HUES48 (cell line): ENCODE data around the gene CNN1.
"Not testable (repeated sequence)": the region's sequence is repeated elsewhere in the genome, so short reads cannot be mapped to it uniquely, and the experiment has no call there.

Experiments
- H3K27ac ChIP-seq: one replicate; pipeline ENCODE4 v1.7.0; 2013; ENCODE audit warnings: low read depth, low read length, inconsistent platforms
- H3K27me3 ChIP-seq: 2 replicates; pipeline ENCODE4 v1.6.1; 2013; ENCODE audit warnings: mild to moderate bottlenecking, low read length; ENCODE audit not compliant: control insufficient read depth, insufficient read depth
- H3K36me3 ChIP-seq: 2 replicates; pipeline ENCODE4 v1.6.1; 2013; ENCODE audit warnings: low read length; ENCODE audit not compliant: control insufficient read depth, insufficient read depth
- H3K4me1 ChIP-seq: 2 replicates; pipeline ENCODE4 v1.6.1; 2013; ENCODE audit warnings: mild to moderate bottlenecking, low read length; ENCODE audit not compliant: control insufficient read depth, insufficient read depth
- H3K4me3 ChIP-seq: 2 replicates; pipeline ENCODE4 v1.5.1; 2013; ENCODE audit warnings: mild to moderate bottlenecking, low read depth, low read length
- H3K9ac ChIP-seq: 2 replicates; pipeline ENCODE4 v1.6.1; 2013; ENCODE audit warnings: mild to moderate bottlenecking, low read depth, low read length, moderate library complexity
- H3K9me3 ChIP-seq: 2 replicates; pipeline ENCODE4 v1.6.1; 2013; ENCODE audit warnings: low read length; ENCODE audit not compliant: control insufficient read depth, insufficient read depth

The CNN1 gene

GRCh38 chr19:11587975-11588631, 49.5 kb downstream of the CNN1 start:
- Histone ChIP-seq H3K4me3 (no peak overlapping the region), H3K9ac (no peak overlapping the region), H3K27me3 (no peaks in the 10 kb centered on the region), H3K27ac (no peak overlapping the region), H3K36me3 (no peaks in the 10 kb centered on the region), H3K9me3 (no peaks in the 10 kb centered on the region), H3K4me1 (no peaks in the 10 kb centered on the region)

GRCh38 chr19:11594084-11594483, 55.4 kb downstream of the CNN1 start:
- Histone ChIP-seq H3K9me3 (no peaks in the 10 kb centered on the region), H3K9ac (no peak overlapping the region), H3K27ac (no peak overlapping the region), H3K27me3 (no peaks in the 10 kb centered on the region), H3K4me3 (no peak overlapping the region), H3K4me1 (no peaks in the 10 kb centered on the region), H3K36me3 (peaks cover 3% of the 10 kb centered on the region)

GRCh38 chr19:11596156-11596555, 57.5 kb downstream of the CNN1 start:
- Histone ChIP-seq H3K9ac (no peak overlapping the region), H3K4me3 (no peak overlapping the region), H3K27me3 (no peaks in the 10 kb centered on the region), H3K27ac (no peak overlapping the region), H3K4me1 (no peaks in the 10 kb centered on the region), H3K9me3 (no peaks in the 10 kb centered on the region), H3K36me3 (peaks cover 7% of the 10 kb centered on the region)

GRCh38 chr19:11597202-11598102, 58.8 kb downstream of the CNN1 start, which contains the start of gene ZNF627:
Gene ZNF627, plus strand, starts transcription at chr19:11597483. Its CDS starts 145 bp downstream, at chr19:11597628.
- no peaks in the 10 kb centered on the region for H3K4me1 ChIP-seq
- peak within 1 kb of the TSS; percentile 98 for H3K27ac ChIP-seq
- peaks cover 7% of the 10 kb centered on the region for H3K36me3 ChIP-seq
- peak within 1 kb of the TSS; percentile 100 for H3K9ac ChIP-seq
- no peaks in the 10 kb centered on the region; the same call in 1 of the 2 replicates for H3K9me3 ChIP-seq
- H3K4me3 ChIP-seq = peak within 1 kb of the TSS; percentile 94
- H3K27me3 ChIP-seq = no peaks in the 10 kb centered on the region

GRCh38 chr19:11598103-11598483, 59.4 kb downstream of the CNN1 start:
- Histone ChIP-seq H3K9ac (peak overlapping the region; percentile 100), H3K9me3 (no peaks in the 10 kb centered on the region; the same call in 1 of the 2 replicates), H3K36me3 (peaks cover 7% of the 10 kb centered on the region), H3K27me3 (no peaks in the 10 kb centered on the region), H3K4me1 (no peaks in the 10 kb centered on the region), H3K27ac (peak overlapping the region; percentile 98), H3K4me3 (peak overlapping the region; percentile 94)

GRCh38 chr19:11598746-11599145, 60.1 kb downstream of the CNN1 start:
- H3K9me3 ChIP-seq = no peaks in the 10 kb centered on the region; the same call in 1 of the 2 replicates
- no peak overlapping the region for H3K9ac ChIP-seq
- no peaks in the 10 kb centered on the region for H3K4me1 ChIP-seq
- no peak overlapping the region for H3K27ac ChIP-seq
- peaks cover 9% of the 10 kb centered on the region for H3K36me3 ChIP-seq
- H3K4me3 ChIP-seq = no peak overlapping the region
- H3K27me3 ChIP-seq = no peaks in the 10 kb centered on the region

GRCh38 chr19:11599704-11600103, 61.1 kb downstream of the CNN1 start:
- H3K27me3 ChIP-seq, H3K4me1 ChIP-seq, H3K4me3 ChIP-seq, H3K9ac ChIP-seq, H3K27ac ChIP-seq, H3K9me3 ChIP-seq: not testable (repeated sequence)
- peaks cover 19% of the 10 kb centered on the region for H3K36me3 ChIP-seq
